K562 (cell line): Measurements from ENCODE around the gene PRTN3. TPM values are rescaled to one million over a fixed set of nuclear protein-coding genes. Genes with fewer than 3 reads are reported as not detected.
A peak's percentile ranks its signal among the peaks of the same experiment; 100 is the strongest.

Experiments used
- ARID1B ChIP-seq: fragments of 450-650 bp; IDR thresholded peaks from 2 replicates; pipeline ENCODE4 v1.6.1; 2016; ENCODE audit warnings: antibody characterized with exemption, mild to moderate bottlenecking, inconsistent platforms
- ARNT ChIP-seq, 2 experiments: fragments of 450-650 bp; IDR thresholded peaks; 2 replicates each; pipeline ENCODE4 v1.6.1; 2016; ENCODE audit warnings: mild to moderate bottlenecking in 1 of 2
- CBX1 ChIP-seq: sonication (generic); IDR thresholded peaks from 2 replicates; pipeline ENCODE4 v1.6.1; 2016; ENCODE audit warnings: antibody characterized with exemption, low read depth, mild to moderate bottlenecking
- CBX8 ChIP-seq: fragments of 200-600 bp; sonication (generic); IDR thresholded peaks from 2 replicates; pipeline ENCODE4 v1.6.1; 2012; ENCODE audit warnings: borderline replicate concordance, mixed run types, low read depth, mild to moderate bottlenecking, moderate library complexity, mixed read lengths, low read length, control low read depth, inconsistent platforms; ENCODE audit not compliant: poor library complexity, severe bottlenecking; ENCODE audit errors: extremely low read depth
- GABPA ChIP-seq: fragments of 200-800 bp; sonication (Bioruptor generic); conservative IDR thresholded peaks from 2 replicates; pipeline ENCODE4 v1.6.1; 2016; ENCODE audit warnings: low read depth, missing genetic modification characterization, missing compliant biosample characterization
- GATA2 ChIP-seq: sonication (generic); formaldehyde crosslinking; IDR thresholded peaks from 2 replicates; pipeline ENCODE4 v1.4.0; 2020; ENCODE audit warnings: mild to moderate bottlenecking, missing genetic modification reagents
- HLTF ChIP-seq: fragments of 450-650 bp; IDR thresholded peaks from 2 replicates; pipeline ENCODE4 v1.6.1; 2016
- MYBL2 ChIP-seq, 2 experiments: fragments of 450-650 bp in 1 of 2; sonication (generic) in 1 of 2; formaldehyde crosslinking in 1 of 2; IDR thresholded peaks; 2 replicates each; pipeline versions ENCODE4 v1.6.1 to v1.8.1; 2017 to 2022; ENCODE audit warnings: borderline replicate concordance in 1 of 2, inconsistent platforms in 1 of 2, low read depth in 1 of 2, mild to moderate bottlenecking in 1 of 2, missing genetic modification reagents in 1 of 2, moderate library complexity in 1 of 2
- NONO ChIP-seq, 2 experiments: fragments of 200-400 bp in 1 of 2; fragments of 450-650 bp in 1 of 2; formaldehyde crosslinking in 1 of 2; IDR thresholded peaks; 2 replicates each; pipeline ENCODE4 v1.6.1; 2017; ENCODE audit warnings: low read depth in 2 of 2, mild to moderate bottlenecking in 2 of 2, moderate library complexity in 2 of 2, low read length in 1 of 2
- POLR2G ChIP-seq: fragments of 200-400 bp; formaldehyde crosslinking; IDR thresholded peaks from 2 replicates; pipeline ENCODE4 v1.6.1; 2017; ENCODE audit warnings: low read depth, mild to moderate bottlenecking, antibody characterized with exemption, low read length, moderate library complexity
- PRPF4 ChIP-seq: fragments of 200-400 bp; formaldehyde crosslinking; IDR thresholded peaks from one replicate; pipeline ENCODE4 v1.6.1; 2017; ENCODE audit warnings: low read length, low read depth, mild to moderate bottlenecking; ENCODE audit not compliant: insufficient read depth, poor library complexity, severe bottlenecking
- RBM25 ChIP-seq: fragments of 200-400 bp; formaldehyde crosslinking; IDR thresholded peaks from 2 replicates; pipeline ENCODE4 v1.6.1; 2018; ENCODE audit warnings: low read length, low read depth, moderate library complexity; ENCODE audit not compliant: severe bottlenecking
- ZNF197 ChIP-seq: fragments of 200-800 bp; sonication (Bioruptor generic); IDR thresholded peaks from 2 replicates; pipeline ENCODE4 v1.6.1; 2016; ENCODE audit warnings: low read depth, missing genetic modification characterization, missing compliant biosample characterization
- ZNF324 ChIP-seq: fragments of 250-450 bp; sonication (Bioruptor Pico); IDR thresholded peaks from 2 replicates; pipeline ENCODE4 v1.4.0; 2020; ENCODE audit warnings: mild to moderate bottlenecking
- ZNF644 ChIP-seq: fragments of 200-800 bp; sonication (Bioruptor generic); IDR thresholded peaks from 2 replicates; pipeline ENCODE4 v1.6.1; 2016; ENCODE audit warnings: low read depth, missing genetic modification characterization, missing compliant biosample characterization
- polyA plus RNA-seq, 8 experiments: library from polyadenylated mRNA; depleted of rRNA in 4 of 8; stranded (reverse) in 5 of 8; unstranded in 3 of 8; fragments of >200 nt; fragmentation: Nextera tagmentation in 2 of 8; fragmentation: Illumina TruSeq in 1 of 8; extraction: Ambion mirVana in 2 of 8; extraction: Trizol in 1 of 8; gene quantifications; 2 replicates each; pipeline versions ENCODE4 v1.2.1 to v1.2.3, GENCODE V29; 2011 to 2014; ENCODE audit warnings: inconsistent platforms in 1 of 8, missing spikeins in 1 of 8
- total RNA-seq, 7 experiments: library from RNA; depleted of rRNA in 6 of 7; stranded (reverse); fragments of >200 nt in 6 of 7; fragmentation: Illumina TruSeq in 2 of 7; extraction: Trizol in 2 of 7; gene quantifications; 2 replicates each; pipeline versions ENCODE4 v1.2.1 to v1.2.3, GENCODE V29; 2011 to 2021; ENCODE audit warnings: low replicate concordance in 1 of 7
- TF ChIP-seq, protein P1 (sequence below): sonication (generic); formaldehyde crosslinking; IDR thresholded peaks from 2 replicates; pipeline ENCODE4 v1.8.1; 2023; ENCODE audit warnings: mild to moderate bottlenecking, missing genetic modification reagents
- TF ChIP-seq, protein P2 (sequence below): fragments of 450-650 bp; IDR thresholded peaks from 2 replicates; pipeline ENCODE4 v1.6.1; 2018; ENCODE audit warnings: mild to moderate bottlenecking, low read depth; ENCODE audit not compliant: partially characterized antibody
- TF ChIP-seq, protein P3 (sequence below): fragments of 200-800 bp; sonication (Bioruptor generic); IDR thresholded peaks from 2 replicates; pipeline ENCODE4 v1.6.1; 2017; ENCODE audit warnings: missing genetic modification characterization, missing compliant biosample characterization
- TF ChIP-seq, protein P4 (sequence below): fragments of 250-450 bp; sonication (Bioruptor Pico); IDR thresholded peaks from 2 replicates; pipeline ENCODE4 v1.8.0; 2021; ENCODE audit warnings: moderate library complexity, mild to moderate bottlenecking, inconsistent platforms

Gene PRTN3
- total and polyA plus RNA-seq, 9 of the 15 experiments (the other 6 are each of a cell fraction or from before 2014, with no cell fraction given), result 0.14 to 0.86 (median 0.43) TPM; not detected in 3

DNA sequence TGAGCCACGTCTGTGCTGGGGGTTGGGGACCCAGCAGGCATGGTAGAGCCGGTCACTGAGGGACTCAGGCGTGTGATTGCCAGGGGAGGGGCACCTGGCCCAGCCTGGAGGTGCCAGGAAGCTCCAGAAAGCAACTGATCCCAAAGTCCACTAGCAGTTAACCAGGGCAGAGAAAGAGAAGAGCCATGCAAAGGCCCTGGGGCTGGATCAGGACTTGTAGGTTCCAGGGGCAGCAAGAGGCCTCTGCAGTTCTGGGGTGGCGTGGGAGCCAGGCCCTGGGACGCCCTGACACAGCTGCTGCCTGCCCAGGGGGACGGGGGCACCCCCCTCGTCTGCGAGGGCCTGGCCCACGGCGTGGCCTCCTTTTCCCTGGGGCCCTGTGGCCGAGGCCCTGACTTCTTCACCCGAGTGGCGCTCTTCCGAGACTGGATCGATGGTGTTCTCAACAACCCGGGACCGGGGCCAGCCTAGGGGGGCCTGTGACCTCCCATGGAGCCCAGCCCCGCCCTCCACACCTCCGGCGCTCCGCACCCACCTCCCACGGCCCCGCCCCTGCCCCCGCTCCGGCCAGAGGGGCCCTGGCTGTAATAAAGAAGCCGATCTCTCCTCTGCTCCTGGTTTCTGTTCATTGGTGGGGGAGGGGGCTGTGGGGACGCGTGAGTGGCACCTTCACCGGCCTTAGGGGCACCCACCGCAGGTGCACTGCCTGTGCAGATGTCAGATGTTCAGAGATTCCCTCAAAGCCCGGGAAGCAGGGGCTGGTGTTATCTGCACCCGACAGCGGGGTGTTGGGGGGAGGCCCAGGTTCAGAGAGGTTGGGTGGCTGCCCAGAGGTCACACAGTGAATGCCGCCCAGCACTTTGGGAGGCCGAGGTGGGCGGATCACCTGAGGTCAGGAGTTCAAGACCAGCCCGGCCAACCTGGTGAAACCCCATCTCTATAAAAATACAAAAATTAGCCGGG is 9.1 kb upstream of the PRTN3 start (continued):
- TF ChIP-seq, protein P1, sequence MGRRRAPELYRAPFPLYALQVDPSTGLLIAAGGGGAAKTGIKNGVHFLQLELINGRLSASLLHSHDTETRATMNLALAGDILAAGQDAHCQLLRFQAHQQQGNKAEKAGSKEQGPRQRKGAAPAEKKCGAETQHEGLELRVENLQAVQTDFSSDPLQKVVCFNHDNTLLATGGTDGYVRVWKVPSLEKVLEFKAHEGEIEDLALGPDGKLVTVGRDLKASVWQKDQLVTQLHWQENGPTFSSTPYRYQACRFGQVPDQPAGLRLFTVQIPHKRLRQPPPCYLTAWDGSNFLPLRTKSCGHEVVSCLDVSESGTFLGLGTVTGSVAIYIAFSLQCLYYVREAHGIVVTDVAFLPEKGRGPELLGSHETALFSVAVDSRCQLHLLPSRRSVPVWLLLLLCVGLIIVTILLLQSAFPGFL (CRISPR knock-in tag), result no peak
- TF ChIP-seq ZNF197 (CRISPR knock-in tag), result no peak
- TF ChIP-seq HLTF, result no peak
- TF ChIP-seq, protein P2, sequence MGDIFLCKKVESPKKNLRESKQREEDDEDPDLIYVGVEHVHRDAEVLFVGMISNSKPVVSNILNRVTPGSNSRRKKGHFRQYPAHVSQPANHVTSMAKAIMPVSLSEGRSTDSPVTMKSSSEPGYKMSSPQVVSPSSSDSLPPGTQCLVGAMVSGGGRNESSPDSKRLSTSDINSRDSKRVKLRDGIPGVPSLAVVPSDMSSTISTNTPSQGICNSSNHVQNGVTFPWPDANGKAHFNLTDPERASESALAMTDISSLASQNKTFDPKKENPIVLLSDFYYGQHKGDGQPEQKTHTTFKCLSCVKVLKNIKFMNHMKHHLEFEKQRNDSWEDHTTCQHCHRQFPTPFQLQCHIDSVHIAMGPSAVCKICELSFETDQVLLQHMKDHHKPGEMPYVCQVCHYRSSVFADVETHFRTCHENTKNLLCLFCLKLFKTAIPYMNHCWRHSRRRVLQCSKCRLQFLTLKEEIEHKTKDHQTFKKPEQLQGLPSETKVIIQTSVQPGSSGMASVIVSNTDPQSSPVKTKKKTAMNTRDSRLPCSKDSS, result no peak
- no peak for TF ChIP-seq GABPA (tag)
- 0 out of 2 replicates have a peak, but pooled peaks have one; percentile 16 for TF ChIP-seq GATA2 (CRISPR knock-in tag)
- 0 out of 2 replicates have a peak, but pooled peaks have one; percentile 31 for TF ChIP-seq CBX1
- TF ChIP-seq PRPF4, result no peak
- peak; percentile 50 for TF ChIP-seq ARID1B
- TF ChIP-seq, protein P3, sequence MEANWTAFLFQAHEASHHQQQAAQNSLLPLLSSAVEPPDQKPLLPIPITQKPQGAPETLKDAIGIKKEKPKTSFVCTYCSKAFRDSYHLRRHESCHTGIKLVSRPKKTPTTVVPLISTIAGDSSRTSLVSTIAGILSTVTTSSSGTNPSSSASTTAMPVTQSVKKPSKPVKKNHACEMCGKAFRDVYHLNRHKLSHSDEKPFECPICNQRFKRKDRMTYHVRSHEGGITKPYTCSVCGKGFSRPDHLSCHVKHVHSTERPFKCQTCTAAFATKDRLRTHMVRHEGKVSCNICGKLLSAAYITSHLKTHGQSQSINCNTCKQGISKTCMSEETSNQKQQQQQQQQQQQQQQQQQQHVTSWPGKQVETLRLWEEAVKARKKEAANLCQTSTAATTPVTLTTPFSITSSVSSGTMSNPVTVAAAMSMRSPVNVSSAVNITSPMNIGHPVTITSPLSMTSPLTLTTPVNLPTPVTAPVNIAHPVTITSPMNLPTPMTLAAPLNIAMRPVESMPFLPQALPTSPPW (CRISPR knock-in tag), result peak; percentile 39
- TF ChIP-seq, protein P4, sequence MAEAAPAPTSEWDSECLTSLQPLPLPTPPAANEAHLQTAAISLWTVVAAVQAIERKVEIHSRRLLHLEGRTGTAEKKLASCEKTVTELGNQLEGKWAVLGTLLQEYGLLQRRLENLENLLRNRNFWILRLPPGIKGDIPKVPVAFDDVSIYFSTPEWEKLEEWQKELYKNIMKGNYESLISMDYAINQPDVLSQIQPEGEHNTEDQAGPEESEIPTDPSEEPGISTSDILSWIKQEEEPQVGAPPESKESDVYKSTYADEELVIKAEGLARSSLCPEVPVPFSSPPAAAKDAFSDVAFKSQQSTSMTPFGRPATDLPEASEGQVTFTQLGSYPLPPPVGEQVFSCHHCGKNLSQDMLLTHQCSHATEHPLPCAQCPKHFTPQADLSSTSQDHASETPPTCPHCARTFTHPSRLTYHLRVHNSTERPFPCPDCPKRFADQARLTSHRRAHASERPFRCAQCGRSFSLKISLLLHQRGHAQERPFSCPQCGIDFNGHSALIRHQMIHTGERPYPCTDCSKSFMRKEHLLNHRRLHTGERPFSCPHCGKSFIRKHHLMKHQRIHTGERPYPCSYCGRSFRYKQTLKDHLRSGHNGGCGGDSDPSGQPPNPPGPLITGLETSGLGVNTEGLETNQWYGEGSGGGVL (CRISPR knock-in tag), result no peak
- TF ChIP-seq CBX8, result no peak
- TF ChIP-seq ARNT (IDR thresholded peaks at IDR 0.05), result no peak
- TF ChIP-seq ZNF644 (tag), result no peak
- TF ChIP-seq ZNF324 (CRISPR knock-in tag), result no peak
- TF ChIP-seq POLR2G, result 0 out of 2 replicates have a peak, but pooled peaks have one; percentile 31
- TF ChIP-seq RBM25, result peak; percentile 89
- TF ChIP-seq MYBL2 (IDR thresholded peaks at IDR 0.05; ENCODE audit: low read depth), result no peak
- no peak for TF ChIP-seq MYBL2 (CRISPR knock-in tag; IDR thresholded peaks at IDR 0.05; ENCODE audit: borderline replicate concordance)
- no peak for TF ChIP-seq NONO (IDR thresholded peaks at IDR 0.05; ENCODE audit: low read depth in 2 of 2, low read length in 1 of 2)
